CD8-positive, alpha-beta memory T cell (primary cell): ENCODE data around the gene SPTB. TPM values are rescaled to one million over a fixed set of nuclear protein-coding genes. Genes with fewer than 3 reads are reported as not detected.

Experiments
- CTCF ChIA-PET: fragments of 350-600 bp; sonication (Branson Sonifier 250); formaldehyde crosslinking; loops from one replicate; lab custom pipeline; 2021; ENCODE audit warnings: antibody characterized with exemption; lab: Charles Lee
- POLR2A ChIA-PET: fragments of 350-600 bp; sonication (Branson Sonifier 250); formaldehyde crosslinking; loops from one replicate; lab custom pipeline; 2021; ENCODE audit warnings: antibody characterized with exemption; lab: Charles Lee
- DNase-seq, 5 donors: peaks; one replicate each; pipeline versions ENCODE4 v3.0.0 to v3.0.0-alpha.2; 2020 to 2022; ENCODE audit warnings: mixed read lengths in 1 of 5
- H3K27ac ChIP-seq: one replicate; pipeline ENCODE4 v1.7.0; 2013; ENCODE audit warnings: low read depth, mild to moderate bottlenecking, low read length, moderate library complexity
- H3K27me3 ChIP-seq: 2 replicates; pipeline ENCODE4 v1.7.0; 2013; ENCODE audit warnings: low read length, mild to moderate bottlenecking; ENCODE audit not compliant: insufficient read depth, poor library complexity, severe bottlenecking
- H3K36me3 ChIP-seq: 2 replicates; pipeline ENCODE4 v1.7.0; 2013; ENCODE audit warnings: mild to moderate bottlenecking, low read length, moderate library complexity; ENCODE audit not compliant: insufficient read depth
- H3K4me1 ChIP-seq: 2 replicates; pipeline ENCODE4 v1.7.0; 2013; ENCODE audit warnings: mild to moderate bottlenecking, low read length, moderate library complexity; ENCODE audit not compliant: insufficient read depth
- H3K4me3 ChIP-seq: 2 replicates; pipeline ENCODE4 v1.7.0; 2013; ENCODE audit warnings: mild to moderate bottlenecking, low read length
- H3K9me3 ChIP-seq: 2 replicates; pipeline ENCODE4 v1.7.0; 2013; ENCODE audit warnings: mild to moderate bottlenecking, low read length
- H3K27ac Mint-ChIP-seq, 8 donors: one replicate each; pipeline ENCODE4 v1.8.0; 2020 to 2021; ENCODE audit warnings: mixed read lengths in 8 of 8, mild to moderate bottlenecking in 6 of 8, inconsistent platforms in 3 of 8, moderate library complexity in 3 of 8
- H3K27me3 Mint-ChIP-seq, 2 donors: one replicate each; pipeline ENCODE4 v1.8.0; 2020 to 2021; ENCODE audit warnings: mixed read lengths in 2 of 2, mild to moderate bottlenecking in 1 of 2, moderate library complexity in 1 of 2
- H3K36me3 Mint-ChIP-seq, 3 donors: one replicate each; pipeline ENCODE4 v1.8.0; 2020 to 2021; ENCODE audit warnings: mixed read lengths in 3 of 3, inconsistent platforms in 1 of 3, mild to moderate bottlenecking in 1 of 3
- H3K4me1 Mint-ChIP-seq, 3 donors: one replicate each; pipeline ENCODE4 v1.8.0; 2020 to 2021; ENCODE audit warnings: mixed read lengths in 3 of 3, inconsistent platforms in 1 of 3, mild to moderate bottlenecking in 1 of 3
- H3K4me3 Mint-ChIP-seq, 7 donors: one replicate each; pipeline ENCODE4 v1.8.0; 2020 to 2021; ENCODE audit warnings: mixed read lengths in 7 of 7, mild to moderate bottlenecking in 6 of 7, moderate library complexity in 4 of 7, inconsistent platforms in 2 of 7
- H3K9me3 Mint-ChIP-seq, 5 donors: one replicate each; pipeline ENCODE4 v1.8.0; 2020 to 2022; ENCODE audit warnings: mixed read lengths in 5 of 5, mild to moderate bottlenecking in 3 of 5, moderate library complexity in 2 of 5, inconsistent platforms in 1 of 5
- polyA plus RNA-seq: library from polyadenylated mRNA; unstranded; fragments of 300-500 nt; fragmentation: Illumina TruSeq; gene quantifications from one replicate; pipeline ENCODE4 v1.2.3, GENCODE V29; 2021
- total RNA-seq, 2 experiments: library from RNA; stranded (reverse); gene quantifications; one replicate each; pipeline ENCODE4 v1.2.3, GENCODE V29; 2021

The SPTB gene
- total and polyA plus RNA-seq, 3 experiments from 2014 or later: 0.09 to 0.18 (median 0.15) TPM

DNA sequence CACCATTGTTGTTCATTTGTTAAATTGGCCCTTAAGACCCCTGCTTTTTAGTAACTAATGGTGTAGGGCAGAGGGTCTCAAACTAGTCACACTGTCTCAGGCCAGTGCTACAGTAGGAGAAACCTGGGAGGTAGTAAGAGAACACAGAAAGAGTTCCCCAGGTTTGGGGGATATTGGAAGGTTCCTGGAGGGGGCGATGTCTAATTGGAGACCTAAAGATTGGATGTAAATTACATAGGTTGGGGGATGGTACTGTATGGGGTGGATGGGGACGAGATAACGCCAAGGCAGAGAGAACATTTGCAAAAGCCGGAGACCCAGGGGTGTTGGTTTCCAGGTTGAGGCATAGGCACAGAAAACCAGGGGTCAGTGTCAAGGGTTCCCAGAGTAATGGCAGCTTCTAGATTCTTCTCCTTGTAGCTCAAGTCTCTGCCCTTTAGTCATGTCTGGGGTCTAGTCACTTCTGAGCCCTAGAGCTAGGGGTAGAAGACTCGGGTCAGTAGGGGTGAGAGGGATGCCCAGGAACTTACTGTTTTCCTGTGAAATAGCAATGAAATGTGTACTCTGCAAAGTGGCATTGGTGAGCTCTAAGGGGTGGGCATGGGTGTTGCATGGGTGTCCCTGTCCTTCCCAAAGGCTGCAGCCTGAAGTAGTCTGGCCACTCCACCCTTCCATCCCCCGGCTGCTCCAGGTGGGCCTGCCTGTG is 153.7 kb downstream of the SPTB start:
- H3K36me3 Mint-ChIP-seq: peaks cover 0 to 6% (median 0%) of the 10 kb centered on the region in 3 donors
- Histone ChIP-seq H3K27me3 (no peaks in the 10 kb centered on the region), H3K36me3 (no peaks in the 10 kb centered on the region), H3K4me3 (no peak overlapping the region), H3K27ac (no peak overlapping the region), H3K4me1 (peaks cover 92% of the 10 kb centered on the region), H3K9me3 (no peaks in the 10 kb centered on the region)
- no peaks in the 10 kb centered on the region for H3K27me3 Mint-ChIP-seq
- no peak for DNase-seq
- H3K27ac Mint-ChIP-seq: peak overlapping the region; percentile 48 to 99 (median 91)
- H3K4me1 Mint-ChIP-seq: peaks cover 88 to 97% (median 96%) of the 10 kb centered on the region in 3 donors
- no peaks in the 10 kb centered on the region for H3K9me3 Mint-ChIP-seq
- ChIA-PET CTCF (interaction anchor here (1.0 kb wide), 1 partner anchor 39 kb away, joined by 3 read pairs; no protein-coding TSS in a partner anchor), POLR2A (no interaction called here)
- H3K4me3 Mint-ChIP-seq: peak overlapping the region in 6 of 7 donors; percentile 15 to 81 (median 47)

- no peaks in the 10 kb centered on the region for H3K27me3 ChIP-seq
- DNase-seq: no peak
- no peaks in the 10 kb centered on the region for H3K36me3 ChIP-seq
- no peaks in the 10 kb centered on the region for H3K9me3 ChIP-seq
- peaks cover 97% of the 10 kb centered on the region for H3K4me1 ChIP-seq
- Mint-ChIP-seq H3K4me1 (peaks cover 90 to 99% (median 98%) of the 10 kb centered on the region in 3 donors), H3K4me3 (peak overlapping the region in 4 of 7 donors; percentile 48 to 81 (median 68)), H3K27me3 (no peaks in the 10 kb centered on the region), H3K27ac (peak overlapping the region; percentile 83 to 99 (median 91)), H3K36me3 (peaks cover 0 to 3% (median 0%) of the 10 kb centered on the region in 3 donors), H3K9me3 (no peaks in the 10 kb centered on the region)
- CTCF ChIA-PET: interaction anchor here (0.9 to 1.0 kb wide), 2 partner anchors 18 to 39 kb away, joined by 3 read pairs; no protein-coding TSS in a partner anchor
- H3K4me3 ChIP-seq: no peak overlapping the region
- no peak overlapping the region for H3K27ac ChIP-seq
- POLR2A ChIA-PET: interaction anchor here (0.5 kb wide), 1 partner anchor 23 kb away, joined by 3 read pairs; no protein-coding TSS in a partner anchor
These were observed 154.4 kb downstream of the SPTB start for GRCh38 chr14:64725261-64725815.

DNA sequence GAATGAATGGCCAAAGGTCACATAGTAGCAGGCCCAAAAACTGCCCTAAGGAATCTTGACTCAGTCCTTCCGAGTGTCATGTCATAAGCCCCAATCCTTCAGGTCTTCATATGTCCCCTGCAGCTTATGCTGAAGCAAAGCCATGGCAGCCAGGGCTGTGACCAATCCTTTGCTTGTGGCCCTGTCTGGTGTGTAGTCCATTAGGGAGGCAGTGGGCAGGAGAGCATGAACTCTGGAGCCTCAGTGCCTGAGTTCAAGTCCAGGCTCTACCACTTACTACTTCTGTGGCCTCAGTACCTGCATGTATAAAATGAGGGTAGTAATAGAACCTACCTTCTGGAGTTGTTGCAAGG is 155.2 kb downstream of the SPTB start:
- H3K4me1 ChIP-seq: peaks cover 94% of the 10 kb centered on the region
- no peaks in the 10 kb centered on the region for H3K9me3 ChIP-seq
- Mint-ChIP-seq H3K9me3 (no peaks in the 10 kb centered on the region), H3K4me3 (peak overlapping the region; percentile 61 to 88 (median 73)), H3K27me3 (no peaks in the 10 kb centered on the region), H3K36me3 (peaks cover 0 to 3% (median 0%) of the 10 kb centered on the region in 3 donors), H3K4me1 (peaks cover 90 to 99% (median 98%) of the 10 kb centered on the region in 3 donors), H3K27ac (peak overlapping the region; percentile 83 to 99 (median 92))
- ChIA-PET CTCF (interaction anchor here (0.9 kb wide), 1 partner anchor 17 kb away, joined by 3 read pairs; no protein-coding TSS in a partner anchor), POLR2A (no interaction called here)
- peak overlapping the region; percentile 29 for H3K27ac ChIP-seq
- DNase-seq: no peak
- H3K27me3 ChIP-seq: no peaks in the 10 kb centered on the region
- H3K36me3 ChIP-seq: no peaks in the 10 kb centered on the region
- no peak overlapping the region for H3K4me3 ChIP-seq

- no peaks in the 10 kb centered on the region for H3K27me3 ChIP-seq
- no peaks in the 10 kb centered on the region for H3K36me3 ChIP-seq
- H3K36me3 Mint-ChIP-seq: peaks cover 0 to 3% (median 0%) of the 10 kb centered on the region in 3 donors
- ChIA-PET CTCF (interaction anchor here (0.8 to 1.8 kb wide), 3 partner anchors 16 to 52 kb away, joined by 3 to 10 read pairs (median 5); partner anchors contain the start of gene PLEKHG3), POLR2A (interaction anchor here (0.7 to 1.2 kb wide), 2 partner anchors 15 to 52 kb away, joined by 3 to 6 read pairs; no protein-coding TSS in a partner anchor)
- DNase-seq: peak in 2 of 5 donors; percentile 35
- H3K4me3 ChIP-seq: peak overlapping the region; percentile 49
- H3K9me3 Mint-ChIP-seq: no peaks in the 10 kb centered on the region
- no peaks in the 10 kb centered on the region for H3K27me3 Mint-ChIP-seq
- H3K4me1 Mint-ChIP-seq: peaks cover 89 to 98% (median 98%) of the 10 kb centered on the region in 3 donors
- H3K9me3 ChIP-seq: no peaks in the 10 kb centered on the region
- H3K4me1 ChIP-seq: peaks cover 88% of the 10 kb centered on the region
- peak overlapping the region; percentile 61 to 88 (median 73) for H3K4me3 Mint-ChIP-seq
- peak overlapping the region; percentile 29 for H3K27ac ChIP-seq
- H3K27ac Mint-ChIP-seq: peak overlapping the region; percentile 83 to 99 (median 92)
These were observed 155.8 kb downstream of the SPTB start for GRCh38 chr14:64723691-64724577.

GRCh38 chr14:64722842-64723447 is 156.8 kb downstream of the SPTB start:
- H3K9me3 Mint-ChIP-seq: no peaks in the 10 kb centered on the region
- peaks cover 91 to 98% (median 98%) of the 10 kb centered on the region in 3 donors for H3K4me1 Mint-ChIP-seq
- peaks cover 81% of the 10 kb centered on the region for H3K4me1 ChIP-seq
- POLR2A ChIA-PET: interaction anchor here (1.2 kb wide), 1 partner anchor 14 kb away, joined by 6 read pairs; no protein-coding TSS in a partner anchor
- H3K9me3 ChIP-seq: no peaks in the 10 kb centered on the region
- H3K27ac Mint-ChIP-seq: peak overlapping the region; percentile 63 to 99 (median 91)
- H3K27me3 ChIP-seq: no peaks in the 10 kb centered on the region
- H3K4me3 Mint-ChIP-seq: peak overlapping the region in 6 of 7 donors; percentile 63 to 88 (median 72)
- H3K36me3 Mint-ChIP-seq: peaks cover 0 to 3% (median 0%) of the 10 kb centered on the region in 3 donors
- CTCF ChIA-PET: interaction anchor here (0.8 to 1.8 kb wide), 3 partner anchors 15 to 51 kb away, joined by 3 to 10 read pairs (median 5); partner anchors contain the start of gene PLEKHG3
- peak in 1 of 5 donors; percentile 56 for DNase-seq
- H3K27me3 Mint-ChIP-seq: no peaks in the 10 kb centered on the region
- no peak overlapping the region for H3K4me3 ChIP-seq
- no peaks in the 10 kb centered on the region for H3K36me3 ChIP-seq
- peak overlapping the region; percentile 12 for H3K27ac ChIP-seq

GRCh38 chr14:64721899-64722298 is 157.8 kb downstream of the SPTB start:
- H3K27me3 Mint-ChIP-seq: no peaks in the 10 kb centered on the region
- Histone ChIP-seq H3K4me3 (no peak overlapping the region), H3K9me3 (no peaks in the 10 kb centered on the region), H3K27ac (no peak overlapping the region), H3K27me3 (no peaks in the 10 kb centered on the region), H3K4me1 (peaks cover 74% of the 10 kb centered on the region), H3K36me3 (no peaks in the 10 kb centered on the region)
- peak overlapping the region in 6 of 7 donors; percentile 63 to 78 (median 68) for H3K4me3 Mint-ChIP-seq
- peak overlapping the region; percentile 26 to 99 (median 90) for H3K27ac Mint-ChIP-seq
- peaks cover 93 to 99% (median 99%) of the 10 kb centered on the region in 3 donors for H3K4me1 Mint-ChIP-seq
- CTCF ChIA-PET: interaction anchor here (1.1 kb wide), 1 partner anchor 10 kb away, joined by 3 read pairs; no protein-coding TSS in a partner anchor
- H3K36me3 Mint-ChIP-seq: peaks cover 0 to 3% (median 0%) of the 10 kb centered on the region in 3 donors
- H3K9me3 Mint-ChIP-seq: no peaks in the 10 kb centered on the region
- no peak for DNase-seq
- POLR2A ChIA-PET: no interaction called here

DNA sequence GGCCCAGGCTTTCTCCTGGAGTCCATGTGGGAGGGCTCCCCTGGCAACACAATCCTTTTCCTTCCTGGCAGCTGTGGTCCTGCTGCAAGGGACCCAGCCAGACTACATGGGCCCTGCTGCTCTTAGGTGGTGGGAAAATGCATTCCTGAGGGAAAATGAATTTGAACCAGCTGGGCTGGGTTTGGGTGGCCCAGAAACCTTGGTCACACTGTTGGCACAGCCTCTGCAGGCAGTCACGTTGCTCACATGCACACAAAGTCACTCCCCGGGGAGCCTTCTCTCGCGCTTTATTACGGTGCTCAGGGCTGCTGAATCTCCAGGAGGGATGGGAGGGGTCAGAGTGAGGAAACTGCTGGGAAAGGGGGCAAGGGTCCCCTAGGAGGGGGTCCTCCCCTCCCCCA is 158.3 kb downstream of the SPTB start:
- Mint-ChIP-seq H3K4me1 (peaks cover 93 to 99% (median 99%) of the 10 kb centered on the region in 3 donors), H3K27ac (peak overlapping the region; percentile 26 to 99 (median 91)), H3K27me3 (no peaks in the 10 kb centered on the region), H3K4me3 (peak overlapping the region in 5 of 7 donors; percentile 38 to 78 (median 71)), H3K9me3 (no peaks in the 10 kb centered on the region), H3K36me3 (peaks cover 0 to 3% (median 0%) of the 10 kb centered on the region in 3 donors)
- Histone ChIP-seq H3K27ac (no peak overlapping the region), H3K9me3 (no peaks in the 10 kb centered on the region), H3K27me3 (no peaks in the 10 kb centered on the region), H3K4me3 (no peak overlapping the region), H3K4me1 (peaks cover 69% of the 10 kb centered on the region), H3K36me3 (no peaks in the 10 kb centered on the region)
- DNase-seq: no peak
- ChIA-PET CTCF (interaction anchor here (1.1 to 1.8 kb wide), 3 partner anchors 9 to 54 kb away, joined by 3 to 5 read pairs (median 3); no protein-coding TSS in a partner anchor), POLR2A (no interaction called here)
